A673 (cell line): ENCODE results near the gene TAF1C. TPM values are rescaled to one million over a fixed set of nuclear protein-coding genes. Genes with fewer than 3 reads are reported as not detected.

Source experiments
- BruUV-seq: library from RNA; stranded (reverse); fragments of 400-500 nt; replicated peaks from 2 replicates; lab custom pipeline; 2021; lab: Mats Ljungman, UMichigan
- CTCF ChIA-PET: fragments of 300-600 bp; sonication (Branson Sonifier 250); formaldehyde crosslinking; loops from one replicate; lab custom pipeline; 2022; ENCODE audit warnings: antibody characterized with exemption; lab: Charles Lee
- POLR2A ChIA-PET: fragments of 300-600 bp; sonication (Branson Sonifier 250); formaldehyde crosslinking; loops from one replicate; lab custom pipeline; 2022; ENCODE audit warnings: antibody characterized with exemption; ENCODE audit not compliant: low non-redundant PET; lab: Charles Lee
- DNase-seq: peaks from one replicate; pipeline ENCODE4 v3.0.0-alpha.2; 2015; ENCODE audit warnings: low spot score
- H3K27ac ChIP-seq: fragments of 200-600 bp; sonication (generic); 2 replicates; pipeline ENCODE4 v1.5.1; 2016; ENCODE audit warnings: mixed run types, low read depth, mild to moderate bottlenecking, mixed read lengths, antibody characterized with exemption, low read length; ENCODE audit not compliant: poor library complexity, severe bottlenecking
- H3K27me3 ChIP-seq: fragments of 200-600 bp; sonication (generic); replicated peaks from 2 replicates; pipeline ENCODE4 v1.6.1; 2017; ENCODE audit warnings: mixed run types, low read depth, mild to moderate bottlenecking, mixed read lengths, antibody characterized with exemption, low read length; ENCODE audit not compliant: insufficient read depth, poor library complexity
- H3K36me3 ChIP-seq: fragments of 200-600 bp; sonication (generic); 2 replicates; pipeline ENCODE4 v1.6.1; 2016; ENCODE audit warnings: mixed run types, mild to moderate bottlenecking, mixed read lengths, antibody characterized with exemption, low read length; ENCODE audit not compliant: insufficient read depth, poor library complexity, severe bottlenecking
- H3K4me1 ChIP-seq: fragments of 200-600 bp; sonication (generic); 2 replicates; pipeline ENCODE4 v1.6.1; 2017; ENCODE audit warnings: mixed run types, mild to moderate bottlenecking, mixed read lengths, antibody characterized with exemption, low read length; ENCODE audit not compliant: insufficient read depth, poor library complexity, severe bottlenecking
- H3K4me3 ChIP-seq: fragments of 200-600 bp; sonication (generic); 2 replicates; pipeline ENCODE4 v1.5.1; 2016; ENCODE audit warnings: low read depth, mixed run types, mild to moderate bottlenecking, mixed read lengths, low read length; ENCODE audit not compliant: poor library complexity, severe bottlenecking
- H3K9me3 ChIP-seq: fragments of 200-600 bp; sonication (generic); 2 replicates; pipeline ENCODE4 v1.6.1; 2016; ENCODE audit warnings: mixed run types, low read depth, mild to moderate bottlenecking, mixed read lengths, antibody characterized with exemption, low read length; ENCODE audit not compliant: poor library complexity, severe bottlenecking
- EZH2 ChIP-seq: fragments of 200-600 bp; sonication (generic); IDR thresholded peaks from 2 replicates; pipeline ENCODE4 v1.6.1; 2017; ENCODE audit warnings: borderline replicate concordance, low read depth, mild to moderate bottlenecking, mixed read lengths, antibody characterized with exemption, low read length; ENCODE audit not compliant: poor library complexity, severe bottlenecking
- intact Hi-C: fragments of 100-400 bp; cut with micrococcal nuclease; formaldehyde crosslinking; loops from one replicate; pipeline ENCODE4 v1.10.0; 2022; ENCODE audit not compliant: unreplicated experiment
- total RNA-seq: library from RNA; stranded (reverse); gene quantifications from 2 replicates; pipeline ENCODE4 v1.2.3, GENCODE V29; 2021
- TF ChIP-seq, protein P1 (sequence below): fragments of 300-800, 200-600 bp; sonication (generic); conservative IDR thresholded peaks from 2 replicates; pipeline ENCODE4 v1.5.1; 2017; ENCODE audit warnings: low read depth, mild to moderate bottlenecking, antibody characterized with exemption, low read length, moderate library complexity, mixed read lengths

The TAF1C gene
- total RNA-seq, 1 experiment from 2014 or later = 58.4 TPM

- no peak for DNase-seq
- intact Hi-C loops = no loop called here
- H3K4me1 ChIP-seq = no peaks in the 10 kb centered on the region
- no peak overlapping the region for H3K4me3 ChIP-seq
- no peaks in the 10 kb centered on the region for H3K9me3 ChIP-seq
- no TSS peak for BruUV-seq
- CTCF ChIA-PET = interaction anchor here (0.7 to 1.3 kb wide), 3 partner anchors 14 to 31 kb away, joined by 4 to 7 read pairs (median 5); partner anchors contain the start of gene TAF1C
- no peaks in the 10 kb centered on the region for H3K36me3 ChIP-seq
- peaks cover 21% of the 10 kb centered on the region for H3K27me3 ChIP-seq
- POLR2A ChIA-PET = interaction anchor here (0.6 kb wide), 1 partner anchor 8 kb away, joined by 4 read pairs; no protein-coding TSS in a partner anchor
- H3K27ac ChIP-seq = no peak overlapping the region
- TF ChIP-seq EZH2 = no peak
- TF ChIP-seq, protein P1, sequence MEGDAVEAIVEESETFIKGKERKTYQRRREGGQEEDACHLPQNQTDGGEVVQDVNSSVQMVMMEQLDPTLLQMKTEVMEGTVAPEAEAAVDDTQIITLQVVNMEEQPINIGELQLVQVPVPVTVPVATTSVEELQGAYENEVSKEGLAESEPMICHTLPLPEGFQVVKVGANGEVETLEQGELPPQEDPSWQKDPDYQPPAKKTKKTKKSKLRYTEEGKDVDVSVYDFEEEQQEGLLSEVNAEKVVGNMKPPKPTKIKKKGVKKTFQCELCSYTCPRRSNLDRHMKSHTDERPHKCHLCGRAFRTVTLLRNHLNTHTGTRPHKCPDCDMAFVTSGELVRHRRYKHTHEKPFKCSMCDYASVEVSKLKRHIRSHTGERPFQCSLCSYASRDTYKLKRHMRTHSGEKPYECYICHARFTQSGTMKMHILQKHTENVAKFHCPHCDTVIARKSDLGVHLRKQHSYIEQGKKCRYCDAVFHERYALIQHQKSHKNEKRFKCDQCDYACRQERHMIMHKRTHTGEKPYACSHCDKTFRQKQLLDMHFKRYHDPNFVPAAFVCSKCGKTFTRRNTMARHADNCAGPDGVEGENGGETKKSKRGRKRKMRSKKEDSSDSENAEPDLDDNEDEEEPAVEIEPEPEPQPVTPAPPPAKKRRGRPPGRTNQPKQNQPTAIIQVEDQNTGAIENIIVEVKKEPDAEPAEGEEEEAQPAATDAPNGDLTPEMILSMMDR = no peak
These were observed 30.5 kb downstream of the TAF1C start for GRCh38 chr16:84156342-84156784.

- POLR2A ChIA-PET = interaction anchor here (0.6 kb wide), 1 partner anchor 9 kb away, joined by 4 read pairs; no protein-coding TSS in a partner anchor
- H3K27me3 ChIP-seq = peaks cover 16% of the 10 kb centered on the region
- intact Hi-C loops = no loop called here
- TF ChIP-seq, protein P1 = no peak
- no peak for TF ChIP-seq EZH2
- no peaks in the 10 kb centered on the region for H3K36me3 ChIP-seq
- H3K27ac ChIP-seq = no peak overlapping the region
- DNase-seq = no peak
- H3K9me3 ChIP-seq = no peaks in the 10 kb centered on the region
- H3K4me1 ChIP-seq = no peaks in the 10 kb centered on the region
- CTCF ChIA-PET = no interaction called here
- BruUV-seq = no TSS peak
- no peak overlapping the region for H3K4me3 ChIP-seq
These were observed 31.1 kb downstream of the TAF1C start for GRCh38 chr16:84155771-84156170.

DNA sequence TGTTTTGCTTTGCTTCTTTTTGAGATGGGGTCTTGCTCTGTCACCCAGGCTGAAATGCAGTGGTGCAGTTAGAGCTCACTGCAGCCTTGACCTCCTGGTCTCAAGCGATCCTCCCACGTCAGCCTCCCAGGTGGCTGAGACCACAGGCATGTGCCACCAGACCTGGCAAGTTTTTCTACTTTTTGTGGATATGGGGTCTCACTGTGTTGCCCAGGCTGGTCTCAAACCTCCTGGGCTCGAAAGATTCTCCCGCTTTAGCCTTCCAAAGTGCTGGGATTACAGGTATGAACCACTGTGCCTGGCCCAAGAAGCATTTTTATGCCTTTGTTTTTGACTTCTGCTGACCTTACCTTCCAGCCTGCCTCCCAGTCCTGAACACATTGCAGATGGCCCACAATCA, 31.6 kb downstream of the TAF1C start:
- BruUV-seq = no TSS peak
- POLR2A ChIA-PET = no interaction called here
- Histone ChIP-seq H3K27ac (no peak overlapping the region), H3K36me3 (no peaks in the 10 kb centered on the region), H3K4me1 (no peaks in the 10 kb centered on the region), H3K9me3 (no peaks in the 10 kb centered on the region), H3K4me3 (no peak overlapping the region), H3K27me3 (peaks cover 13% of the 10 kb centered on the region)
- no peak for DNase-seq
- CTCF ChIA-PET = no interaction called here
- TF ChIP-seq, protein P1 = no peak
- no peak for TF ChIP-seq EZH2
- intact Hi-C loops = no loop called here
